Ovary (tissue), 9 donors: Measurements from ENCODE around the gene MYO1F. TPM values are rescaled to one million over a fixed set of nuclear protein-coding genes. Genes with fewer than 3 reads are reported as not detected.
"Not testable (repeated sequence)": the region's sequence is repeated elsewhere in the genome, so short reads cannot be mapped to it uniquely, and the experiment has no call there.

ENCODE experiments used
- DNase-seq, 5 donors: peaks; one replicate each; pipeline ENCODE4 v3.0.0-alpha.2; 2019 to 2020
- H3K27ac ChIP-seq, 2 donors: fragments of 200-600 bp; one replicate each; pipeline versions ENCODE4 v1.5.1 to v1.8.0; 2019 to 2022
- H3K27me3 ChIP-seq: fragments of 200-600 bp; one replicate; pipeline ENCODE4 v1.8.0; 2022
- H3K36me3 ChIP-seq: fragments of 200-600 bp; sonication (generic); one replicate; pipeline ENCODE4 v1.5.1; 2019
- H3K4me1 ChIP-seq: one replicate; pipeline ENCODE4 v1.8.1; 2013; ENCODE audit warnings: mild to moderate bottlenecking, moderate library complexity; ENCODE audit not compliant: insufficient read depth
- H3K4me3 ChIP-seq: fragments of 200-600 bp; sonication (generic); one replicate; pipeline ENCODE4 v1.5.1; 2017
- H3K9me3 ChIP-seq, 2 donors: fragments of 200-600 bp in 1 of 2; sonication (generic) in 1 of 2; one replicate each; pipeline versions ENCODE4 v1.5.1 to v1.8.1; 2013 to 2019; ENCODE audit warnings: mild to moderate bottlenecking in 1 of 2, moderate library complexity in 1 of 2
- CTCF ChIP-seq, 3 donors: fragments of 450-650 bp in 2 of 3; fragments of 200-600 bp in 1 of 3; IDR thresholded peaks; one replicate each; pipeline versions ENCODE4 v1.5.1 to v1.8.0; 2016 to 2022; ENCODE audit warnings: antibody characterized with exemption in 3 of 3, mild to moderate bottlenecking in 1 of 3
- EP300 ChIP-seq: sonication (generic); formaldehyde crosslinking; IDR thresholded peaks from one replicate; pipeline ENCODE4 v1.6.1; 2017; ENCODE audit warnings: antibody characterized with exemption
- POLR2A ChIP-seq: fragments of 450-650 bp; IDR thresholded peaks from one replicate; pipeline ENCODE4 v1.6.1; 2017; ENCODE audit warnings: antibody characterized with exemption, mild to moderate bottlenecking, moderate library complexity
- WGBS, 3 donors: extraction: QIAGEN DNeasy Blood & Tissue Kit in 1 of 3; methylation state at CpG; one replicate each; pipeline versions ENCODE4 v1.1.5 to v1.1.7; 2013 to 2017; 5-methylcytosine and 5-hydroxymethylcytosine counted together
- intact Hi-C, 4 donors: fragments of 100-400 bp; cut with DNase I; formaldehyde crosslinking; loops; one replicate each; pipeline versions ENCODE4 v1.11.0 to v1.15.1; 2022 to 2023
- polyA plus RNA-seq, 2 donors: library from polyadenylated mRNA; stranded (reverse); fragments of 200-250 nt in 1 of 2; fragments of 350-450 nt in 1 of 2; fragmentation: Illumina TruSeq in 1 of 2; extraction: RNeasy Lipid Tissue Mini Kit (QIAGEN cat#74804) in 1 of 2; gene quantifications; one replicate each; pipeline ENCODE4 v1.2.3, GENCODE V29; 2013 to 2014
- total RNA-seq, 7 donors: library from RNA; depleted of rRNA in 2 of 7; stranded (reverse); fragments of >200 nt in 2 of 7; fragmentation: NEBNext Ultra II Directional in 3 of 7; extraction: Animal tissue kit (Norgen Biotek cat#: 25700) in 3 of 7; gene quantifications; one replicate each; pipeline versions ENCODE4 v1.1.0 to v1.2.4, GENCODE V29; 2016 to 2023
- donor health status: DM: no; HTN: no; CAD: no; lungs with moderate emphysema.
- donor health status: DM: no; HTN: no; CAD: no.
- donor health status: Bipolar disorder and iron deficiency.
- donor health status: DM: yes; HTN: yes; CAD: no.
- donor health status: DM: no; HTN: no; CAD: no.
- donor health status: DM: yes; HTN: yes; CAD: no.

Gene MYO1F
- total and polyA plus RNA-seq, 9 donors = 3.5 to 13.6 (median 5.4) TPM

- Histone ChIP-seq H3K27me3 (no peaks in the 10 kb centered on the region), H3K27ac (no peak overlapping the region), H3K4me3 (no peak overlapping the region), H3K4me1 (peaks cover 3% of the 10 kb centered on the region), H3K36me3 (no peaks in the 10 kb centered on the region), H3K9me3 (no peaks in the 10 kb centered on the region)
- intact Hi-C loops = no loop called here
- no peak for DNase-seq
- TF ChIP-seq POLR2A (no peak), EP300 (no peak), CTCF (IDR thresholded peaks at IDR 0.05) (no peak)
- WGBS, 3 donors = 84 to 94% (median 91%) methylated on average over 6 of the region's 6 CpGs
Measured at GRCh38 chr19:8519388-8519787, 57.9 kb downstream of the MYO1F start.

- TF ChIP-seq EP300 (no peak), CTCF (IDR thresholded peaks at IDR 0.05) (no peak), POLR2A (no peak)
- DNase-seq = no peak
- no peaks in the 10 kb centered on the region for H3K36me3 ChIP-seq
- intact Hi-C loops = no loop called here
- 81 to 83% (median 81%) methylated on average over 11 of the region's 11 CpGs for WGBS, 3 donors
- no peaks in the 10 kb centered on the region for H3K9me3 ChIP-seq
- no peak overlapping the region for H3K4me3 ChIP-seq
- peaks cover 4% of the 10 kb centered on the region for H3K4me1 ChIP-seq
- H3K27me3 ChIP-seq = no peaks in the 10 kb centered on the region
- H3K27ac ChIP-seq = no peak overlapping the region
Measured at GRCh38 chr19:8518536-8518935, 58.7 kb downstream of the MYO1F start.

- intact Hi-C loops = no loop called here
- no peak overlapping the region for H3K4me3 ChIP-seq
- TF ChIP-seq EP300 = no peak
- no peak for TF ChIP-seq POLR2A
- TF ChIP-seq CTCF (IDR thresholded peaks at IDR 0.05) = no peak
- no peaks in the 10 kb centered on the region for H3K9me3 ChIP-seq
- no peaks in the 10 kb centered on the region for H3K27me3 ChIP-seq
- no peaks in the 10 kb centered on the region for H3K36me3 ChIP-seq
- H3K27ac ChIP-seq = no peak overlapping the region
- 22 to 42% (median 30%) methylated on average over 10 of the region's 10 CpGs for WGBS, 3 donors
- DNase-seq = no peak
- H3K4me1 ChIP-seq = peaks cover 7% of the 10 kb centered on the region
Measured at GRCh38 chr19:8517551-8518442, 59.4 kb downstream of the MYO1F start.

GRCh38 chr19:8515317-8515716 is 61.9 kb downstream of the MYO1F start:
- Histone ChIP-seq H3K4me3 (no peak overlapping the region), H3K36me3 (no peaks in the 10 kb centered on the region), H3K9me3 (no peaks in the 10 kb centered on the region), H3K27ac (no peak overlapping the region), H3K27me3 (no peaks in the 10 kb centered on the region), H3K4me1 (peaks cover 10% of the 10 kb centered on the region)
- TF ChIP-seq POLR2A (no peak), EP300 (no peak), CTCF (IDR thresholded peaks at IDR 0.05) (no peak)
- 88 to 91% (median 89%) methylated on average over 11 of the region's 11 CpGs for WGBS, 3 donors
- DNase-seq = no peak
- intact Hi-C loops = no loop called here

GRCh38 chr19:8514505-8515009 is 62.7 kb downstream of the MYO1F start:
- peak in 4 of 5 donors; percentile 49 to 61 (median 54) for DNase-seq
- H3K9me3 ChIP-seq, H3K27me3 ChIP-seq, H3K36me3 ChIP-seq, intact Hi-C loops: not testable (repeated sequence)
- 62 to 71% (median 64%) methylated on average over 21 of the region's 21 CpGs for WGBS, 3 donors
- Histone ChIP-seq H3K4me3 (peak overlapping the region; percentile 94), H3K4me1 (peaks cover 10% of the 10 kb centered on the region), H3K27ac (peak overlapping the region in 1 of 2 donors; percentile 97)
